Measurements from ENCODE around the gene SLC9A4.

The SLC9A4 gene

DNA sequence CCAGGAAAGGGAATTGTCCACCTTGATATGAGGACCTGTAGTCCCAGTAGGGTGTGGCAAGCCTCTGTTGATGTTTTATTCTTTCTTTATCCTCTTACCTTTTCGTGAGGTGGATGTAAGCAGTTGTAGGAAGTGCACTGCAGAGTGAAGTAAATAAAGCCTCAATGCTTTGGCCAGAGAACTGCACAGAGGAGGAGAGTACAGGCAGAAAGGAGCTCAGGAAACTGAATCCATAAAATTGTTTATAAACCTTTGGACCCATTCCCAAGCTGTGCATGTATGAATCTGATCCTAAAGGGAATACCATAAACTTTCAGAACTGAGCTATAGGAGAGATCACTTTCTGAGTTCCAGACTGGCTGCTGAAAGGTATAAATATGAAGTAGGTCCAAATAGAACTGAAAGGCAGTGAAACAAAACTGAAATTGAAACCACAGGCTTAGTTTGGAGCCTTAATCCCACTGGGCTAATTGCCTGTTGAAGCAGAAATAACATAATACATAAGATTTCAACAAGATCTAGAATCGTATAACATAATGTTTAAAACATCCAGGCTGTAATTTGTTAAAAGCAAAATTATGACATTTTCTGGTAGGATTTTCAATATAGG lies 17.9 kb upstream of the SLC9A4 start:
- no peak for DNase-seq

DNA sequence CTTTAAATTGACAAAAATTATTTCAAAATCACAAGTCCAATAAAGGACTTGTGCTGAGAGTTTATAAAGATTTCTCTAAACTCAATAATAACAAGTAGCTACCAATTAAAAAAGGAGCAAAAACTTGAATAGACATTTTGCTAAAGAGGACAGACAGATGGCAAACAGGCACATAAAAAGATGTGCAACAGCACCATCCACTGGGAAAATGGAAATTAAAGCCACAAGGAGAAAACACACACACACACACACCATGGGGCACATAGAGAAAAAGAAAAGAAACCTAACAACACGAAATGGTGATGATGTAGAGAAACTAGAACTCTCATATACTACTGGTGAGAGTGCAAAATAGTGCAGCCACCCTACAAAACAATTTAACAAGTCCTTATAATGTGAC lies 12.6 kb upstream of the SLC9A4 start:
- no peak for DNase-seq

DNA sequence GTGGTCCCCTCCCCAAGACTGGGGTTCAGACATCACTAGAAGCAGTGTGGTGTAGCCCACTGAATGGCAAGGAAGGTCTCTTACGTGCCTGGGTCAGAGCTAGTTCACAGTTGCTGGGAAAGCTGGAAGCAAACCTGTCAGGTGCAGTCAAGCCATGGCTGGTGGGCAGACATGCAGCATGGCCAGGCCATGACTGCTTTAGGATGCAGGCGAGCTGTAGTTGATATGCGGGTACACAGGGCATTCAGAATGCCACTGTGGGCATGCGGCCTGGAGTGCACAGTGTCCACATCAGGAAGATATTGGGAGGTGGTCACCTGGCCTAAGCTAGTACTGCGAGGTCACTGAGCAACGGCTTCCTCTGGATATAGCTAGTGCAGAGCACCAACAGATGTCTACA lies 11.8 kb upstream of the SLC9A4 start:
- no peak for DNase-seq

DNA sequence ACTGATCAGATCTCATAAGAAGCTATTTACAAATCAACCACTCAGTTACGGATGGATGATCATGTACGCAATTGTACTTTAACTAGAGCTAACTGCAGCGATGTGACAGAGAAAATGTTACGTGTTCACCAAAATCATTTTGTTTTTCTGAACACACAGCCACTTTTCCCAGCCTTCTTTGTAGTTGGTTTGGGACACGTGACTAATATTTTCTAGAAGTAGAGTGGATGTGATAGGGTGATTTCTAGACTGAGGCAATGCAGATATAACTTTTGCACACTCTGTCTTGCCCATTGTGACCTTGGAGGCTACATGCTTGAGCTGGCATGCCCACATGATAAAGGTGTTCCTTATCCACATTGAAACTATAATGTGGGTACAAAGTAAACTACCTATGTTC lies 9.9 kb upstream of the SLC9A4 start:
- DNase-seq, result no peak

DNA sequence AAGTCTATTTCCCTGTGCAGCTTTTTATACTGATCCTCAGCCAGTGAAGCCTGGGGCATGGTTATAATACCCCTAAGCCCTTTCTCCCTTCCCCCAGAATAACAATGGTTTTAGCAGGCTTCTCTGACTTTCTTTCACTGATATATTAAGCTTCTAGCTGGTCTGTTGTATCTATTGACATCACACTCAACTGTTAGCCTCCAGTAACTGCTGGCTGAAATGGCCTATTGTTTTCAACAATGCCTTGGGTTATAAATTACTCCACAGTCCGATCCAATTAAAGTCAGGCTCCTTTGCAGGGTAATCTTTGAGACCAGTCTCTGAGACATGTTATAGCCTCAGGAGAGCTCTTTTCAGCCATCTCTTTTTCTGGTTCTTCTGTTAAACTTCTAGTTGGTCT lies 2.9 kb upstream of the SLC9A4 start:
- DNase-seq, result no peak

DNA sequence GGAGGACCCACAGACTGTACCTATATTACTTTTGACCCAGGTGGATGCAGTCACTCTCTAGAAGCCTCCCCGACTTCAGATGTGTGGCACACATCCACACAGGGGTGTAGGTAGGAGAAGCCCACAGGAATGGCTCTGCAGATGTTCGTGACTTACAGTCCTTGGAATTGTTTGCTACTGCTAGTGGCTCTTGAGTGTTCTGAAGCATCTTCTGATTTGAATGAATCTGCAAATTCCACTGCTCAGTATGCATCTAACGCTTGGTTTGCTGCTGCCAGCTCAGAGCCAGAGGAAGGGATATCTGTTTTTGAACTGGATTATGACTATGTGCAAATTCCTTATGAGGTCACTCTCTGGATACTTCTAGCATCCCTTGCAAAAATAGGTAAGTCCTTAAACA lies 605 bp downstream of the SLC9A4 start:
- DNase-seq, result no peak

DNA sequence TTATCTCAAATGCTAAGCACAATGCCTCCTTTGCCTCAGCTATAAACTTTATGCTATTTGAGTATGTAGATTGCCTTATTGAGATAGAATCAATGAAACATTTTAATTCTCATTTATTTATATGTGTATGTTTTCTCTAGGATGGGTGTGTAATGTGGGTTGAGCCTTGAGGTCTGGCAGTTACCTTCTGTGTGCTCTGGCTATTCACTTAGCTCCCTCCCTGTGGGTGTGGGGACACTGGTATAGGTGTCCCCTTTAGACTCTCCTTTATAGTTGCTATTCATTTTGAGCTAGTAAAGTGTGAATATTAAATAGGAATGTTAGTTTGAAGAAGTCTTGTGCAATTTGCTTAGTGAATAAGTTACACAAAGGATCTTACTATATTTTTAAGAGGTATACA lies 1.8 kb downstream of the SLC9A4 start:
- no peak for DNase-seq

DNA sequence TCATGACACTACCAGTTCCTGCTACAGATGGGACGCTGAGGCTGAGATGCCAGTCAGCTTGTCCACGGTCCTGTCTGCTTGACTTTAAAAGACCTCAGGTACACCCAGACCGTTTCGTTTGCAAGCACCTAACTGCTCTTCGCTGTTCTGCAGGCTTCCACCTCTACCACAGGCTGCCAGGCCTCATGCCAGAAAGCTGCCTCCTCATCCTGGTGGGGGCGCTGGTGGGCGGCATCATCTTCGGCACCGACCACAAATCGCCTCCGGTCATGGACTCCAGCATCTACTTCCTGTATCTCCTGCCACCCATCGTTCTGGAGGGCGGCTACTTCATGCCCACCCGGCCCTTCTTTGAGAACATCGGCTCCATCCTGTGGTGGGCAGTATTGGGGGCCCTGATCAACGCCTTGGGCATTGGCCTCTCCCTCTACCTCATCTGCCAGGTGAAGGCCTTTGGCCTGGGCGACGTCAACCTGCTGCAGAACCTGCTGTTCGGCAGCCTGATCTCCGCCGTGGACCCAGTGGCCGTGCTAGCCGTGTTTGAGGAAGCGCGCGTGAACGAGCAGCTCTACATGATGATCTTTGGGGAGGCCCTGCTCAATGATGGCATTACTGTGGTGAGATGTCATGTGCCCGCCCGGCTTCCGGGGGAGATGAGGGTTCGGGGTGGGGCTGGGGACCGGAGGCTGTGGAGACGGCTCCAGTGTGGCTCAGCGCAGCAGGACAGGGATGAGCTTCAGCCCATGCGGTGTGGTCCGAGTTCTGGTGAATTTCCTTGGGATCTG lies 5.9 kb downstream of the SLC9A4 start:
- DNase-seq, result no peak

DNA sequence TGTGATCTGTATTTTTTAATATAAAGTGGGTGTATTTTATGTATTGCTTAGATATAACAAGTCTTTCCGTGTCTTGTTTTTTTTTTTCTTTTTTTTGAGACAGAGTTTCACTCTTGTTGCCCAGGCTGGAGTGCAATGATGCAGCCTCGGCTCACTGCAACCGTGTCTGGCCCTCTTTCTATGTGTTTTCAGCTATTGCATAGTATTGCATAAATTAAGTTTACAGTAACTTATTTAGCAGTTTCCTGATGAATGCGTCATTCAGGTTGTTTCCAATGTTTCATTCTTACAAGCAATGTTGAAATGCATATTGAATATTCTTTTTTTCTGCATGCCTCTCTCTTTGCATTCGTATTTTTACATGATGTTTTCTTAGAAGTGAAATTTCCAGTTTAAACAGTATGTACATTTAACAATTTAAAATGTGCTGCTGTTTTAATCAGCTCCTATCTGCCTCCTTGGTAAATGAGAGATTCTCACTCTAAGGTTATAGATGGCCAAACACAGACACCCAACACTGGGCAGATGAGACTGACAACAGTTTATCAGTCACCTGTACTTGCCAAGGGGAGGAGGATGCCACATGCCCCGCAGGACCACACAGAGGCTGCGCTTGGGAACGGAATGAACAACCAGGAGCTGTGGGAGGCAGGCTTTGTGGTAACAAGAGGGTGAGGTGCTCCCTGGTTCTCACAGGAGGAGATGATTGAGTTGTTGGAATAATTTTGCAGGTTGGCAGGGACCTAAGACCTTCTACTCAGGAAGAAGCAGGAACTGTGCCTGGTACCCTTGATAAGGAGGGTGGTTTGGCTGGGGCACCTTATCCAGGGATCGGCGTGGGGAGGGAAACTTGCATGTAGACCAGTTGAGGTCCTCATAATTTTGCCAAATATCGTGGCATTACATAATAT lies 7.5 kb downstream of the SLC9A4 start:
- DNase-seq, result no peak

DNA sequence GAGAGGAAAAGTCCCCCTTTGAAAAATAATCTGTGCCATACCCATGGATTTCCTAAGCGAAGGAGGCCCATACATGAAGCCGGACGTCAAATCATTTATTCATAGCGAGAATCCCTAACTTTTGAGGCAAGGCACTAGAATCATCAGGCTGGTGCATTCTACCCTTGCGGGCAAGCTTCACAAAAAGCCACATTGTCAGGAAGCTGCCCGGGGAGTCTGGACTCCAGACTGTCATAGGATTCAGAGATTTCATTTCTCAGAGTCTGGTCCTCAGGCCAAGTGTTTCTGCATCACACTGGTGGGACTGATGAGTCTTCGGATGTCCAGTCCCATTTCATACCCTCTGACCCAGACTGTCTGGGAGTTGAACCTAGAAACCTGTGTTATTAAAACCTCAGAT lies 8.9 kb downstream of the SLC9A4 start:
- no peak for DNase-seq

DNA sequence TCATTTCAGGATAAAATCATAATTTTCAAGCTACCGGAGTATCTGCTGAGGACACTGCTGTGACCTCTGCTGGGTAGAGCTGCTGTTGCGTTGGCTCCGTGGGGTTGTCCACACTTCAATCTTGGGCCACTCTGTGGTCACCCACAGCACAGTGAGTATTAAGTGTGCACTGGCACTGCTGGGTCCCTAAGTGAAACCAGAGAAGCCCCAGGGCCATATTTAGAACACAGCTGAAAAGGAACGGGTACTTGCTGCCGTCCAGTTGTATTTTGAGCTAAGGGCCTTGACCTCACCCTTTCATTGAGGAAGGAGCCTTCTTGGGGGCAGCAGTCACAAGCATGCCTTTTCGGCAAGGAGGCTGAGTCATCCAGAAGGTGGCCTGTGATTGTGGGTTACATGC lies 10.1 kb downstream of the SLC9A4 start:
- no peak for DNase-seq

DNA sequence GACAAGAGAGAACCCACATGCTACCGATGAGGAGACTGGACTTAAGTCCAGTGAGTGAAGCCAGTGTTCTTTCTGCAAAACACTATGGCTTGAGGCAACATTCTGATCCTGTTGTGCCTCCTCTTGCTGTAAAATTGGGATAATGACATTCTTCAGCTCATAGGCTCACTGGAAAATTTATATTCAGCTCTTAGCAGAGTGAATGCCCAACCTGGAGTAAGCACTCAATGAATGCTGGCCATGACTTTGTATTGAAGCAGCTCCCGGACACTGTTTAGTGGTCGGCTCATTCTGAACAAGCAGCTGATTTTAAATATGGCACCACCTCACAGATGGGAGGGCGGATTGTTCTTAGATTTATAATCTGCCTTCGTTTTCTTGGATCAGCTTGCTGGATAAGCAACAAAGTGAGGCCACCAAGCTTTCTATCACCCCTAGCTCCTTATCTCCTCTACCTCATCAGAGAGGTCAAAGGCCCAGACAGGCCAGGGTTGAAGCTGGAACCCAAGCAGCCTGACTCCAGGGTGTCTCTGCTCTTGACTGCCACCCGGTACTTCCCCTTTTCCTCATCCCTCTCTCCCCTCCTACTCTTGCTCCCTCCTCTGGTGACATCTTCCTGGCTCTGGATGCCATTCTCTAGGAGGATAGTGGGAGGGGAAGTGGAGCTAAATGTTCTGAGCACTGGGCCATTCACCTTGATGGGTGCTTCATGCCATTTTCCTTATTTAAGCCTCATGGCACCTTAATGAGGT lies 11.5 kb downstream of the SLC9A4 start:
- DNase-seq, result no peak

DNA sequence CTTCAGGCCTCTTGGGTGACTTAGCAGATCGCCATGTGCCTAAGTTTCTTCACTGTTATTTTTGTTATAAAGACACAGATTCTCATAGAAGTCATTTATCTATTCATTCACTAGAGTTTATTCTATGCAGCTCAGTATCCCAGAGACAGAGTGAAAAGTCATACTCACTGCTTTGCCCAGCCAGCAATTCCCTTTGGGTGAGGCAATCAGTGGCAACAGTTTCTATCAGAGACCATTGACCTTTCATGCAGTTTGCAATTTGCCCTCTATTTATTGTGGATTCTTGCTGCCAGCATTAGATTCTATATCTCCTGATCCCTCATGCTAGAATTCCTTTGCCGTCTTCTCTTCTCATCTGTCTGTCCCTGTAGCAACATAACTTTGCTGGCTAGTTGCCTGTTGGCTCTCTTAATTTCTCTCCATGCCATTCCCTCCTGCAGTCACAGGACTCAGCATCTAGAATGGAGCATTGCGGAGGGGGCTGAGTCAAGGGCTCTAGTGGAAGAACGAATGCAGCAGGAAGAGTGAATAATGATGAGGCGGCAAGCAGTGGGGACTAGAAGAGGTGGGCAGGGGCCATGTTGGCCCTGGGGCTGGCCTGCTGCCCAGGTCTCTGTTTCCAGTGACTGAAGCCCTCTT lies 12.2 kb downstream of the SLC9A4 start:
- DNase-seq, result no peak

DNA sequence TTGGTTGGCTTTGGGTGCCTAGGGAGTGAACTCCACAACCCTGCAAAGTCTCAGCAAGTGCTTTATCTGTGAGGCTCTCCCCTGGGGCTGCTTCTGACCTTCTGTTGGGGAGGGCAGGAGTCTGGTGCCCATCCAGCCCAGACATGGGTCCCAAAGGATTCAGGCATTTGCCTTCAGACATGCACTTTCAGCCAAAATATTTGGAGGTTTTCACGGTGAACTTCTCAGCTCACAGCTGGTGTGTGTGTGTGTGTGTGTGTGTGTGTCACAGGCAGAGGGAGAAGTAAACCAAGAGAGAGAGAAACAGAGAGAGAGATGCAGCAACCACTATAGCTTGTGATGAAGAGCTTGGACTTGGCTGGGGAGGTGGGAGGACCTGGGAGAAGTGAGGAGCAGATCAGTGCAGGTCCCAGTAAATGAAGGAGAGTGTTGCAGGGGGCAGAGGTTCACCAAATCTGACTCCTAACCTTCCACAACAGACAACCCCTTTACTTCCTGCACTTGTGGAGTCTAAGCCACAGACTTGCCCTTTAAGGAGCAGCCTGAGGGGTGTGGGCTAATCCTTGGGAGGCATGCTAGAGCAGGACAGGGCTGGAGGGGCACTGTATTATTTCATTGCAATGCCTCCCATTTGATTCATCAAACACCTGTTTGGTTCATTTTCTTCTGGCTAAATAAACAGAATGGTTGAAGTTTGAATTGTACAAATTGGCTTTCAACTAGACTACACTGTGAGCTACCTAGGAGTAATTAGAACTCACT lies 14.1 kb downstream of the SLC9A4 start:
- no peak for DNase-seq

DNA sequence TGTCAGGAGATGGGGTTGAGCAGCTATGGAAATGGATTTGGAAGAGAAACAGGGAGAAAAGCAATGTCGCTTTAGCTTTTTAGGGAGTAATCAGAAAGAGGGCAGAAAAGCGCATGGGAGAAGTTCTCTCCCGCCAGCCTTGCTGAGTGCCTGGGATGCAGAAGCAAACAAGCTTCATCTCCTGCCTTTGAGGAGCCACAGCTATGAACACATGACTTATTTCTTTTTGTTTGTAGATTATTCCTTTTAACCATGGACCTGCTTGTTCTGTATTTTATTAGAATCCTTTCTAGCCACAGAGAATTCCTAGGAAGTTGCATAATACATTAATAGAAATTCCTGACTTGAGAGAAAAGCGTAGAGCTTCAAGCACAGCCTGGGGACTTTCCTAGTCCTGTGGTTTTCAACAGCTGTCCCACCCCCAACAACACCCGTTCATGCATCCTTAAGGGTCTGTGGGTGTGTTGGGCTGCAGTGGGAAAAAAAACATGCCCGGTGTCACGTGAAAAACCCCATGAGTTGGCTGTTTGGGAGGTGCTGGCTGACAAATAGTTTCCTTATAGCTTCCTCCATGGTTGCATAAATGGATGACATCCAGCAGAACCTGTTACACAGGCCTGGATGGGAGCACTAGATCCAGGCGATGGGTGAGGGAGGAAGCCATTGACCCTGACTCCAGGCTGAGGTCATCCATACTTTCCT lies 14.9 kb downstream of the SLC9A4 start:
- DNase-seq, result no peak

DNA sequence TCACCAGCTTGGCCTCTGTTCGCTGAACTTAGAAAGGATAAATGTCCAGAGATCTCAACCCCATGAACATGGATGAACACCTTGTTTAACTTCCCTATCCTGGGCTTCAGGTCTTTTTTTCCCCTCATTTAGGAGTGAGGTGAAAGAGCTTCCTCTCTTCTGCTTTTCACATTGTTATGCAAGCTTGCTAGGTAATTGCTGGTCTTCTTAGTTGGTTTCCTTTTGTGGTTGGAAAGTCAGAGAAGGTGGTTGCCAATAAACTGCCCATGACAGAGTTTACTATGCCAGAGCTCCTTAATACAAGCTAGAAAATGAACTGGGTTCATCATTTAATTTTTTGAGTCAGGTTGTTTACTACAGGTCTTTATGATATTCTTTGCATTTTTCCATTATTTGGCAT lies 16.6 kb downstream of the SLC9A4 start:
- DNase-seq, result no peak

DNA sequence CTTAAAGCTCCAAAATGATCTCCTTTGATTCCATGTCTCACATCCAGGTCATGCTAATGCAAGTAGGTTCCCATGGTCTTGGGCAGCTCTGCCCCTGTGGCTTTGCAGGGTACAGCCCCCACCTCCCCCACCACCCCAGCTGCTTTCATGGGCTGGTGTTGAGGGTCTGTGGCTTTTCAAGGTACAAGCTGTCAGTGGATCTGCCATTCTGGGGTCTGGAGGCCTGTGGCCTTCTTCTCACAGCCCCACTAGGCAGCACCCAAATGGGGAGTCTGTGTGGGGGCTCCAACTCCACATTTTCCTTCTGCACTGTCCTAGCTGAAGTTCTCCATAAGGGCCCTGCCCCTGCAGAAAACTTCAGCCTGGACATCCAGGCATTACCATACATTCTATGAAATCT lies 19.0 kb downstream of the SLC9A4 start:
- DNase-seq, result no peak

DNA sequence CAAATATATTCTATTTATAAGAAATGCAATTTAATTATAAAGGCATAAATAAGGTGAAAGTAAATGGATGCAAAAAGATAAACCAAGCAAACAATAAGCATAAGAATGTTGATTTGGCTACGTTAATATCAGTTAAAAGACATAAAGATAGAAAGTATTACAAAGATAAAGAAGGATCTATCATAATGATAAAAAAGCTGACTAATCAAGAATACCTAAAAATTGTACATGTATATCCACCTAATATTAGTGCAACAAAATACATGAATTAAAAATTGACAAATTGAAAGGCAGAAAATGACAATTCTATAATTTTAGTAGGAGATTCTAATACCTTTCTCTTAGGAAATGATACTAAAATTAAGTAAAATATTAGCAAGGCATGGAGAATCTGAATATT lies 21.5 kb downstream of the SLC9A4 start:
- DNase-seq, result no peak

DNA sequence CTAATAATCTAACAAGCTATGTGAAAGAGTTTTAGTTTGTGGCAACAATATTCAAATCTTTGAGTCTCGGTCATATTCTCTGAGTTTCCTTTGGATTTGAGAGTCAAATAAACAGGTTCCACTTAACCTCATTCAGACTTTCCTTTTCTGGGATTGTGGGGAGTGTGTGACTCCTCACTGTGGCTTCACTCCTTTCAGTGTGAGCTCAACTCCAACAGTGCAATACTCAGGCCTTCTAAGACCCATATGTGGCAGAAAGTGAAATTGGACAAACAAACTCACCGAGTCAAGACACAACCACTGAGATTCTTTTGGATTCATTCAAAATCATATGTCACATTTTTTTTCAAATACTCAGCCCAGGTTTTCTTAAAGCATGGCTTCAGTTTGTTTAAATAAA lies 25.4 kb downstream of the SLC9A4 start:
- DNase-seq, result no peak

DNA sequence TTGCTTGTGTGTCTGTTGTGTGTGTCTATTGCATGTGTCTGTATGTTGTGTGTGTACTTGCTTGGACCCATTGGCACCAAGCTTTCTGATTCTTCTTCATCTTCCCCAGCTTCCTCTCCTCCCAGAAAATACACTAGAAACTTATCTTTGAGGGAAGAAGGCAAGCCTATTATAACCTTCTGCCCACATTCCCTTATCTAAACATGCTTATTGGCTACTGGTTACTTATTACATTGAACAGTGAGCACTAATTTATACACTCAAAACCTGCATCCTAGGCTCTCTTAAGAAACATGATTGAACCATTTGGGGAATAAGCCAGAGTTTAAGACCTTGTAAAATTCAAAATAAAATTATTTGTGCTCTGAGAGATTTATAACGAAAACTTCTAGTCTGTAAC lies 26.5 kb downstream of the SLC9A4 start:
- DNase-seq, result no peak

DNA sequence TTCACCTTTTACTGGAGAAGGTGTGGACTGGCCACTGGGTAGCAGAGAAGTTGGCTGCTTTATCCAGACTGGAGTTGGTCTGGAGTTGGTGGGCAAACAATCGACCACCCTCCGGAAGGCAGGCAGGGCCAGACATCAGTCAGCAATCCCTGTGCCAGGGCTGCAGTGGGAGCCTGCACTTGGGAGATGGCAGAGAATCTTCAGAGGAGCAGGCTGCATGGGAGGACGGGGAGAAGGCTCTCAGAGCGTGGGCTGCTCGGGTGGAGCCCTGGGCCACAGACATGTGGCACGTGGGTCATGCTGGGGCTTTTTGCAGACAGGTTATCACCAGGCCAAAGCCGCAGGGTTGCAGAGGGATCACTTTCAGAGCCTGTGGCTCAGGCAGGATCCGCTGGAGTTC lies 29.6 kb downstream of the SLC9A4 start:
- no peak for DNase-seq
